GM18502 (cell line): Measurements from ENCODE around the gene STRIP2.
"Not testable (repeated sequence)": the region's sequence is repeated elsewhere in the genome, so short reads cannot be mapped to it uniquely, and the experiment has no call there.

Source experiments
- ATAC-seq: cut with Tn5 transposase; IDR thresholded peaks from one replicate; pipeline ENCODE4 v1.9.1; 2021; ENCODE audit warnings: mild to moderate bottlenecking; ENCODE audit not compliant: unreplicated experiment, poor library complexity

The STRIP2 gene

DNA sequence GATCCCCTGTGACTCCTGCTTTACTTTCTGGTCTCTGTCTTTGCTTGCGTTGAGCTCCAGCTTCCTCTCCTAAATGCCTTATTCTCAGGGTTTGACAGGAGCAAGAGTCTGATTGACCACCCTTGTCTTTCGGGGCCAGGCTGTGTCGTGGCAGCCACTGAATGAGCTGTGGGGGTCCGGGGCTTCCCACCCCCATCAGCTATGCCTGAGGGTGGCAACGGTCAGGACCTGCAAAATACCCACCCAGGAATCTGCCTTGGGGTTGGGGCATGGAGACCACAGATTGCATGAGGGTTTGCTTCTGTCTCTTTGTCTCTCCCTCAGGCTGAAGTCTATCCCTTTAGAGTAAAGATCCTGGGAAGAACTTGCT, 88.7 kb downstream of the STRIP2 start:
- ATAC-seq, result no peak

DNA sequence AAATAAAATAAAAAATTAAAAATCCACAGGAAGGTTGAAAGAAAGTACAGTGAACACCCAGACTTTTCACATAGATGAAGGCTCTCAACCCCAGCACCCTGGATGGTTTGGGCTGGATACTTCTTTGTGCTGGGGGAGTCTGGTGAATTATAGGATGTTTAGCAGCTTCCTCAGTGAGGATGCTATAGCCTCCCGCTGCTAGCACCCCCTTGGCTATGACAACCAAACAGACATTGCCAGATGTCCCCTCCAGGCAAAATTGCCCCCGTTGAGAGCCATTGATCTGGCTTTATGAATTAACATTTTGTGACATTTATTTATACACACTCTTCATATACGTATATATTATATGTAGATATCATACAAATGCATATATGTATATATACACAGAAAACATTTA, 89.7 kb downstream of the STRIP2 start:
- no peak for ATAC-seq

DNA sequence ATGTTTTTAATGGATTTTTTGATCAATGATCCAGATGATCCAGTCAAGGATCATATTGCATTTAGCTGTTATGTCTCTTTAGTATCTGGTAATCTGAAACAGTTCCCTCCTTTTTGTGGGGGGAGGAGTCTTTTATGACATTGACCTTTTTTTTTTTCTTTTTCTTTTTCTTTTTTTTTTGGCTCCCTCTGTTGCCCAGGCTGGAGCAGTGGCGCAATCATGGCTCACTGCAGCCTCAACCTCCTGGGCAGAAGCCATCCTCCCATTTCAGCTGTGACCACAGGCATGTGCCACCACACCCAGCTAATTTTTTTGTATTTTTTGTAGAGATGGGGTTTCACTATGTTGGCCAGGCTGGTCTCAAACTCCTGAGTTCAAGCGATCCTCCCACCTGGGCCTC, 90.2 kb downstream of the STRIP2 start:
- not testable (repeated sequence) for ATAC-seq

DNA sequence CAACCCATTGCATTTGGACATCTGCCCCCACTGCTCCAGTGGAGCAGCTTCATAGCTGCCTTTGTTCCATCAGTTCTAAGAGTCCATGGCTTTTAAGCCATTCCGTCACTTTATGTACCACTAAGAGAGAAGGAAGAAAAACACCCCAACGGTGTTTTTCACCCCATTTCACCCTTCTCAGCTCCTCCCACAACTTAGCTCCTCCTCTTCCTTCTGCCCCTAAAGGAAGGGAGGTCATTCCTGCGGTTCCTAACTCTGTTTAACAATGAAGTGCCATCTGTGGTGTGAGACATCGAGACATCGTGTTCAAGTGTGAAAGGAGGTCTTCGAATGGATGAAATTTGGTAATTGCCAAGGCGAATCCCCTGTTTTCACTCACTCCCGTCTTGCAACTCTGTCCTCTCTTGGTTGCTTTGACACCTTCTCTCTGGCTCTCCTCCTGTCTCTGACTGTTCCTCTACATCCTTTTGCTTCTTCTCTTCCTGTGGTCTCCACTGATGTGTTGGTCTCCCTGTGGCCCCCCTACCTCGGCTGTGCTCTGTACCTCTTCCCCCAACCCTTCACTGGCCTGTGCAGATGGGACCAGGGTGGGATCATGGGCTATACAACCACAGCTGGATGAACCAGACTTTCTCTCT, 91.1 kb downstream of the STRIP2 start:
- no peak for ATAC-seq

DNA sequence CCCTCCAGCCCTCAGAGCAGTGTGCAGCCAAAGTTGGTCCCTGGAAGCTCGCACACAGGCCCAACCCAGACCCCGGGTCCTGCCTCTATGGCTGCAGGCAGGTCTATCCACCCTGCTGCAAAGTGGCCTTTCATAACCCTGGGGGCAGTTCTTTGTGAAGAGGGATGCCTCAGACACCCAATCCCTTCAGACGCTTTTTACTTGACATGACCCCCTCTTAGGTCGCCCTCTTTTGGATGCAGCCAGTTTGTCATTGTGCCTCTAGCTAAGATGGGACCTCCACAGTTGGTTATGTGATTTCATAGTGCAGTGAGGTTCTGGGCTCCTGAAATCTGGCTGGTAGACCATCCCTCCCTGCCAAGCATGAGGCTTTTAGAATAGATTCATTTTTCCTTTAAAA, 95.4 kb downstream of the STRIP2 start:
- ATAC-seq, result no peak

DNA sequence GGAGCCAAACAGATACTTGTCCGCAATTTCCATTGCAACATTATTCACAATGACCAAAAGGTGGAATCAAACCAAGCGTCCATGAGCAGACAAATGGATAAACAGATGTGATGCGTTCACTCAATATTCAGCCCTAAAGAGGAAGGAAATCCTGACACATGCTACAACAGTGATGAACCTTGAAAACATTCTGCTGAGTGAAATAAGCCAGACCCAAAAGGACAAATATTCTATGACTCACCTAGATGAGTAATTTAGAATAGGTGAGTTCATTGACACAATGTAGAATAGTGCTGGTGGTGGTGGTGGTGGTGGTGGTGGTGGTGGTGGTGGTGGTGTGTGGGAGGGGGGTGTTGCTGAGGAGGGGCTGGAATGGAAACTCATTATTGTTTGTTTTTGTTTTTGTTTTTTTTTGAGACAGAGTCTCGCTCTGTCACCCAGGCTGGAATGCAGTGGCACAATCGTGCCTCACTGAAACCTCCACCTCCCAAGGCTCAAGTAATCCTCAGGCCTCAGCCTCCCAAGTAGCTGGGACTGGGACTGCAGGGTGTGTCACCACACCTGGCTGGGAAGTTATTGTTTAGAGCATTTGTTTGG, 96.7 kb downstream of the STRIP2 start:
- no peak for ATAC-seq

DNA sequence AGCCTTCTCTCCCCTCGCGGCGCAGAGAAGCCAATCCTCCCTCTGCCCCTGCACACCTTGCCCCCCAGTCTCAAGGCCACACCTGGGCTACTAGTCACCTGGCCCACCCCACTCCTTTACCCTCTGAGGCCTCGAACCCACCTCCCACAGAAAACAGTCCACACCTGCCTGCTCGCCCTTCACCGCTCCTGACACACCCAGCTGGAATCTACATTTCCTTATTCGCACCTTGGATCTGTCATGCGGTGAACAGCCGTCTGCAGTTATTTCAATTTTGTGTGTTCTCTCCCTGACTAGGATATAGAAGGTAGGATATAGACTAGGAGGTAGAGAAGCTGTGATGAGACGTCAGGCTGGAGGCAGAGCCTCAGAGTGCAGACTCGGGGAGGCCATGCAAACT, 97.5 kb downstream of the STRIP2 start:
- no peak for ATAC-seq

DNA sequence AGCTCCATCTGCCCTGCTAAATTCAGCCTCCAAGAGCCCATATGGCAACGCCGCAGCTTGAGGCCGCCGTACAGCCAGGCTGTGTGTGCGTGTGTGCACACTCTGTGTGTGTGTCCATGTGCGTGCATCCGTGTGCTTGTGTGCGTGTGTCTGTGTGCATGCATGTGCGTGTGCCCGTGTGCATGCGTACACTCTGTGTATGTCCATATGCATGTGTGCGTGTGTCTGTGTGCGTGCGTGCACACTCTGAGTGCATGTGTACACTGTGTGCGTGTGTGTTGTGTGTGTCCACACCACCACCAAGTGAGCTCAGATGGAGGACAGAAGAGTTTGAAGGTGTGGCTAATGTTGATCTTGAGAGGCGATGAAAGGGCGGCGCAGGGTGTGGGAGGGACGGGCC, 98.1 kb downstream of the STRIP2 start:
- no peak for ATAC-seq

DNA sequence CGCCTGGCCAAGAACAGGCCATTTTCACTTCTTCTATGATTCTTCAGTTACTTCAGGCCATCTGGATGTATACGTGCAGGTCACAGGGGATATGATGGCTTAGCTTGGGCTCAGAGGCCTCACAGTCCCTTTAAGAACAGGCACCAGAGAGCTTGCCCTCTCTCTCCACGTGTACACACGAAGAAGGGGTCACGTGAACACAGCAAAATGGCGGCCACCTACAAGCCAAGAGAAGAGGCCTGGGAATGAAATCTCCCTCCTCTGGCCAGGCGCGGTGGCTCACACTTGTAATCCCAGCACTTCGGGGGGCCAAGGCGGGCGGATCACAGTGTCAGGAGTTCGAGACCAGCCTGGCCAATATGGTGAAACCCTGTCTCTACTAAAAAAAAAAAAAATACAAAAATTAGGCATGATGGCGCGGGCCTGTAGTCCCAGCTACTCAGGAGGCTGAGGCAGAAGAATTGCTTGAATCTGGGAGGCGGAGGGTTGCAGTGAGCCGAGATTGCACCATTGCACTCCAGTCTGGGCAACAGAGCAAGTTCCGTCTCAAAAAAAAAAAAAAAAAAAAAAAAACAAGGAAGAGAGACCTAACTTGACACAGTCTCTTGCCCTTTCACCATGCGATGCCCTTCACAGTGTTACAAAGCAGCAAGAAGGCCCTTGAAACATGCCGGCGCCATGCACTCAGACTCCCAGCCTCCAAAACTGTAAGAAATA, 100.5 kb downstream of the STRIP2 start:
- ATAC-seq, result not testable (repeated sequence)

DNA sequence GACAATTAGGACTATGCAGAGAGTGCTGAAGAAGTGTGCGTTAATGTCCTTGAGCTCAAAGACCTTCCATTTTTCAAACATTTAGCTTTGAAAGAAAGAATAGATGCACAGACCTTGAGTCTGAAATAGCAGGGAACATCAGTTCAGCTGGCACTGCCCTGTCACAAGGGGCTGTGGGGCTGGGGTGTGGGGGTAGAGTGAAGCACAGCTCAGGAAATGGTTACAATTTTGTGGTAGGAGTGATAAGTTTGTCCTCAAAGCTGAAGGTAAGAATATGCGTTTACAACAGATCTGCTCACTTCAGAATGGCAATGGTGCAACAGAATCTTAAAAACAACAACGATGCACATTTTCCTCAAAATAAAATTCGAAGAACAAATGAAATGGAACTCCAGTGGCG, 101.7 kb downstream of the STRIP2 start:
- no peak for ATAC-seq

DNA sequence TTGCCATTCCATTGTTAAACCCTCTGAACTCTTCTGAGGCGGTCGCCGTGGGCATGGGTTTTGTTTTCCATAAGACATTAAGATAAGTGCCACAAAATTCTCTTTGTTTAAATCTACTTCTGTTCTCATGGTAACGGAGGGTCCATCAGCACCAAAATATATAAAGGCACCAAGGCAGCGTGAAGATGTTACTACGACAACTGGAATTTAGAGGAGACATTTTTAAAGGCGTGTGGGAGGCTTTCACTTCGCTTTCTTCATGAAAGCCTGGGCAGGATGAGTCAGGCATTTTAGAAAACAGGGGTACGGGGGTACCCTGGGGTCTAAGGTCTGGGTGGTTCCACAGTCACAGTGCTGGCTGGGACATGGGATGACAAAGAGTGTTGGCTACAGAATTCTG, 102.1 kb downstream of the STRIP2 start:
- ATAC-seq, result no peak
